Stimulated activated CD4-positive, alpha-beta T cell treated with anti-CD3 and anti-CD28 coated beads, Interleukin-12 subunit alpha, Interleukin-12 subunit beta, amount 100 ng/mL, for 24 hours (primary cell): ENCODE data around the gene PNLIPRP2.

Experiments used
- DNase-seq, 2 experiments: peaks; one replicate each; pipeline ENCODE4 v3.0.0-alpha.2; 2020; ENCODE audit warnings: low read depth in 2 of 2

The PNLIPRP2 gene

DNA sequence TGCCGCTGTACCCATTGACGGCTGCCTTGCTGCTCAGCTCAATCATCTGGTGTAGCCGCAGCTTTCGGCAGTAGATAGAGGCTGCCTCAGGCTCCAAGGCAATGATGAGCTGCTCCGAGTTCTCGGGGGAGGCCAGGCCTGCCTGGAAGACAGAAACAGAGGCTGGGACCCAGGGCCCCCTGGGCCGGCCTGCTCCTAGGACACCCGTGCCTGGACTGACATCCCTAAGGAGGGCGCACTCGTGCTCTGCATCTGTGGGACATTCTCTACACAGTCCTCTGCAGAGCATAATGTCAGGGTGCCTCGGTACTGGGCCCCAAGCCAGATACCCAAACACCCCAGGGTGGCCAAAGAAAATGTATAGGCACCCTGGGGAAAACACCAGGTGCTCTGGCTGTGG is 63.1 kb downstream of the PNLIPRP2 start:
- no peak for DNase-seq

DNA sequence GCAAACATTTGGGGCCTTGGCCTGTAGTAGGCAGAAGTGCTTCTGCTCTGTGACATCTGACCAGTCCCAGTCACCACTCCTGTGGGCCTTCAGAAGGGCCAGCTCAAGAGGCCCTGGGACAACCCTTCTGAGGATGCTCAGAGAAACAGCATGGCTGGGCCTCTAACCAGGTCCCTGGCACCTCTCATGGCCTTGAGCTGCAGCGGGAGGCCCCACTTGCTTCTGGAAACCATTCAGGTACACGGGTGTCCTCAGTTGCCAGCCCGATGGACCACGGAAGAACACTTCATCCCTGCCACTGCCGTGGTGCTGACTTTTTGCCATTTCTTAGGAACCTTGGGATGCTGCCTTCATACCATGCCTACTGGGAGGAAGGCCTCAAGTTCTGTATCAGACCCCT is 64.0 kb downstream of the PNLIPRP2 start:
- no peak for DNase-seq

DNA sequence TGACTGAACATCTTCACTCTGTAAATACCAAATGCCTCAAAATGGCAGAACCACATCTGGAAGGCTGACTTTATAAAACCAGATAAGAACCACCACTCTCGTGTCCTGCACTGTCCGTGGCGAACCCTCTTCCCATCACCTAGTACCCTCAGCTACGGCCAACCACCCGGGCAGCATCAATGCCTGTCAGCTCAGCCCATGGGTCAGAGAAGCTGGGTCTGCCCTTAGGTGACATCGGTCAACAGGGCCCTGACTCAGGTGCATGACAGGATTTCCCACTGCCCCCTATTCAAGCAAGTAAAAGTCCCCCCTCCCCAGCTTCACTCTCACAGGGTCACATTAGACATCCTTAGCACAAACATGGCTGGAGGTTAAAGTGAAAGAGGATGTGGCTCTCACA is 65.1 kb downstream of the PNLIPRP2 start:
- DNase-seq, result no peak

DNA sequence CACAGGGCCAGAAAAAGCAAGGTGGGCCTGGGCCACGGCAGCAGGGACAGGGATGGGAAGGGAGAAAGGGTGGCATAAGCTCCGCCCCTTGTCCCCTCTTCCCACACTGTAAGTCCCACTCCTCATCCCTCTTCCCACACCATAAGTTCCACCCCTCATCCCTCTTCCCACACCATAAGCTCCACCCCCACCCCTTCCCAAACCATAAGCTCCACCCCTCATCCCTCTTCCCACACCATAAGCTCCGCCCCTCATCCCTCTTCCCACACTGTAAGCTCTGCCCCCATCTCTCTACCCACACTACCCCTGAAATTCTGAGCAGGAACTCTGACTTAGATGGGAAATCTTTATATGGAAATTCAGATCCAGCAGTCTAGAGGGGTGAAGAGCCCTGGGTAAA is 65.9 kb downstream of the PNLIPRP2 start:
- DNase-seq, result no peak

DNA sequence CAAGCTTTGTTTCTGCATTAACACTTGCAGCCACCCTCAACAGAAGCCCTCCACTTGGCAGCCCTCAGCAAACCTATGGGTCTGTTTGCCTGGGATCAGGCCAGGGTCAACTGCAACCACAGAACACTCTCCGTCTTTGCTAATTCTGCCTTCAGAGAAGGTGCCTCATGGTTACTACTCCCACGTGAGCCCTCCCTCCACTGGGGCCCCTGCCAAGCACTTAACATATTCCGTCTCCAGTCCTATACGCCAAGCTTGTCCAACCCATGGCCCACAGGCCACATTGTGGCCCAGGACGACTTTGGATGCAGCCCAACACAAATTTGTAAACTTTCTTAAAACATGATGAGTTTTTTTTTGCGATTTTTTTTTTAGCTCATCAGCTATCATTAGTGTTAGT is 66.9 kb downstream of the PNLIPRP2 start:
- no peak for DNase-seq

DNA sequence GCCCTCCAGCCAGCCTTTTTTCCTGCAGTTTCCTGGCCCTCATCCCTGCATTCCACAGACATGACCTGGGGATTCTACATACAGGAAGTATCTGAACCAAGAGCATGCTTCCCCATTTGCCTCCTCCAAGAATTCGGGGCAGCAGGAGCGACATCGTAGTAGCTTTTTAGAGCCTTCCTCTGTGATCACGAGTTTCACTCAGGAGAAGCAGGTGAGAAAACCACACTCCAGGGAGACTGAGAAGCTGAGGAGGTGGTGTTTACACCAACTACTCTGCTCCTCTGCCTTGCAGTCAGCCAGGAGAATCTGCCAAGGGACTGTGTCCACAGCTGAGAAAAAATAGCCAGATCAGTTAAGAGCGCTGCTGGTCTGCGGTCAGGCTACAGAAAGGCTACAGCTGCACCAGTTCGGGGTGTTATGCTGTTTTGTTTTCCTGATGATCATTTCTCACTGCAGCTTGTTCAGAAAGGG is 67.5 kb downstream of the PNLIPRP2 start:
- no peak for DNase-seq

DNA sequence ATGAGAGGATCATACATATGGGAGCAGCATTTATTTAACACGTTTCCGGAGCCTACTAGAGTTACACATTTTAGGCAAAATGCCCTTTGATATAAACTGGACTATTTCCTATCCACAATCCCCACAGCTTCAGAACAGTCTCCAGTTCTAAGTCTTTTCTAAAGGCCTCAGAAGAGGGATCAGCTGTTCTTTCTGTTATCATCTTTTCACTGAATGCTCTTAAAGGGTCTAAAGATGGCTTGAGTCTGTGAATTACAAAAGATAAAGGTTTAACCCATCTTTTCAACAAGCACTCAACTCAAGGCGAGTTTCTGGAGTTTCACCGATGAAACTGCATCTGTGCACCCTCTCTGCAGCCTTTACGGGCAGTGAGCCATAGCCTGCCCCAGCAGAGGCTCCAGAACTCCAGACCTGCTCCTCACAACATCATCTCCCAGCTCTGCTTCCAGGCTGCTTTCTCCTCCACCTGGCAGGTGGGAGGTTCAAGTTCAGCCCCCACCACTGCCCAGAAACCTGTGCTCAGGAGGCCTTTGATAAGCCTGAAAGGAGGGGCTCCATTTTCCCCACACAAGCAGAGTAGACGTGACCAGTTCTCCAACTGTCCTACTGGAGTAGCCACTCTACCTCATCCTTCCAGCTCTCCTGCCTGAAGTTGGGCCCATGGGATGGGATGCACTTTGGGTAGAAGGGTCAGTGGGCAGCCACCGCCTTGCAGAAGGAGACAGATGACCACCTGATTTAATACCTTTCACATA is 68.2 kb downstream of the PNLIPRP2 start:
- no peak for DNase-seq

DNA sequence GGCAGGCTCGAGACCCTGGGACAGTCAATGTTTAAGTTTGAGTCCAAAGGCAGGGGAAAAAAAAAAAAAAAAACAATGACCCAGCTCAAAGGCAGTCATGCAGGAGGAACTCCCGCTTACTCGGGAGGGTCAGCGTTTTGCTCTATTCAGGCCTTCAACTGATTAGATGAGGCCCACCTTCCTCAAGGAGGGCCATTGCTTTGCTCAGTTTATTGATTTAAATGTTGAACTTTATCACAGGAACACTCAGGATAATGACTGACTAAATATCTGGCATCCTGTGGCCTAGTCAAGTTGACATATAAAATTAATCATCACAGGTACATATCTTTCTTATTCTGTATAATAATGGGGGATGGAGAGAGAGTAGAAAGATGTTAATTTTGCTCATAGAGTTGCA is 69.0 kb downstream of the PNLIPRP2 start:
- DNase-seq, result no peak

DNA sequence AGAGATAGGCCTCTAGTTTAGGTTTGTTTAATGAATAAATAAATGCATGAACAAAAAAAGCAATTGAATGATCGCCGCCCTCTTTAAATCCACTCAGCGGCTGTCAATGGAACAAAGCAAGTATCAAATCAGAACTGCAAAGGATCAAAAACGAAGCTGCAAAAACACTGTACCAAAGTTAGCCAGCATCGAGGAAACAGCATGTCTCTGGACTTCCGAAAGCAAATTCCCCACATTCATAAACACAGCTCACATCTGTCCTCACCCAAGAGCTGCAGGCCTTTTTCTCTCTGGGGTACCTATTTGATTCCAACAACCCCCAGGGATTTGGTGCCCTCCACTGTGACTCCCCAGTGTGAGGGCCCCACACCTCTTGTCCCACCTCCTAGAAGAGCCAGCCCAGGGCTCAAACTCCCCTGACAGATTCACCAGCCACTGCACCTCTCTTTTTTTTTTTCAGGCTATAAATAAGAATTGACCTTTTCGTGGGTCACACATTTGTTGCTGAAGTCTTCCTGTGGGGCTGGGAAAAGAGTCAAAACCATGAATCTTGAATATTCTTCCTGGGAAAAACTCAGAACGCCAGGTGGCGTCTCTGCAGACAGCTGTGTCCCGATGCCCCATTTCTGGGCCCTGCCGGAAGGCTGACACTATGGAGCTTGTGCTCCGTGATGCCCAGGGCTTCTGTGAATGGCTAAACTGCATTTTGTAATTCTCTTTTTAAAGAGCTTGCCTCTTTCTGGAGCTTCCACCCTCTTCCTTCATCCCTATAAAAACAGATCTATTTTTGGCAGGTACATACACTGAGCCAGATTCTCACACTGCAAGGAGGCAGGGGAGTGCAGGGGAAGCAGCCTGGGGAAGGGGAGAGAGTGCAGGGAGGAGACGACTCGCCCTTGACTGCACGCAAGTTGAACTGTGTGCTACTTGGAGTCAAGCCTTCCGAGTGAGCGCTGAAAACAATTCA is 69.9 kb downstream of the PNLIPRP2 start:
- DNase-seq, result no peak

DNA sequence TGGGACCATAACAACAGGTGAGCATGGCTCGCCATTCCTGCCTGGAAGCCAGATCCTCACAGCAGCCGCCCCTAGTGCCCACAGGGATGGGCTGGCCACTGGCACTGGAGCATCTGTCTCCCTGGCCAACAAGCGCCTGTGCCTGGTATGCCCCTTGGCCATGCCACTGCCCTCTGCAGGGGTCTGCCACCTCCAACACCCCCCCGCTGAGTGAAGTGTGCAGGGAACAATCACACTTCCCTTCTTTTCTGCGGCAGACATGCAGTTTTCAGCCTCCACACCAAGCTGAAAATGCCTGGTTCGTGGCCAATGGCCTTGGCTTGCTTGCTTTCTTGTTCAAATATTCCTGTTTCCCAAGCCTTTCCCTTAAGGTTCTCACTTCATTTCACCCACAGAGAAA is 70.9 kb downstream of the PNLIPRP2 start:
- DNase-seq, result no peak

DNA sequence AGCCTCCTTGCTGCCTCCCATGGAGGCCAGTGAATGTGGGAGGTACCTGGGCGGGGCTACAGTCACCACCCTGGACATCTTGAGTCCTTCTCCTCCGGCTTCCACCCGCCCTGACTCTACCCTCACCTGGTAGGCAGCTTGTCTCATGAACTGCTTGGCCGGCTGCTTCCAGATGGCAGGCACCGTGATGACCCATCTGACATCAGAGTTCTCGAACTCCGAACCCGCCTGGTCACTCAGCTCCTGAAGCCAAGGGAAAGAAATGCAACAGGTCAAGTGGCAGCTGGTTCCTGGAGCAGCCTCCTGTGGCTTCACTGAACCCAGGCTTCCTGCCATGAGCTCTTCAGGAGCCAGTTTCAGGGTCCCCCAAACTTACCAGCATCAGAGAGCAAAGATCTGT is 71.5 kb downstream of the PNLIPRP2 start:
- no peak for DNase-seq

DNA sequence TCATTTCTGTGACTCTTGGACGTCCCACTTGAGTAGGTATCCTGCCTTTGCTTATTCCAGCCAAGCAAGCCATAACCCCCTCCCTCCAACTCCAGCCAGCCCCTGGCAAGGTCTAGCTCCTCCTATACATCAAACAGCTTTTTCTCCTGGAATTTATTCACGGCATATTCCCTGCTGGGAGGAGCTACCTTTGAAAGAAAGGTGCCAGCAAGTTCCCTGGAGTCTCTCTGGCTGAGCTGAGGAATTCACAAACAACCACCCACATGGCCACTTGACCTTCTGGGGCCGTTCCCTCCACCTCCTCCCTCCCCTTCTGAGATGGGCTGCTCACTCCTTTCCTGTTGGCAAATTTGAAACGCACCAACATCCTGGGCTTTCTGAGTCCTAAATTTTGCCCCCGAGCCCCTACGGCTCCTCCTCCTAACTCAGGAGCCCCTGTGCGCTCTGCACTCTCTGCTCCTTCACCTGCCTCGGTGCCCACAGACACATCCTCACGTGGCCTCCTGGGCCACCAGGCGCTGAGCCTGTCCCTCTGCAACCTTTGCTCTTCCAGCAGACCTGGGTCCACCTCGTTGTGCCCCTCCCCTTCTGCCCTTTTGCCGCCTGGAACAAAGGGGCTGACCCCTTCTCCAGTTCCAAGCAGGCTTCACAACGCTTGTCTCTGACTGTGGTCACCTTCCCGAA is 73.6 kb downstream of the PNLIPRP2 start:
- no peak for DNase-seq
